ENCODE measurements around the gene RUSC1.

Gene RUSC1

DNA sequence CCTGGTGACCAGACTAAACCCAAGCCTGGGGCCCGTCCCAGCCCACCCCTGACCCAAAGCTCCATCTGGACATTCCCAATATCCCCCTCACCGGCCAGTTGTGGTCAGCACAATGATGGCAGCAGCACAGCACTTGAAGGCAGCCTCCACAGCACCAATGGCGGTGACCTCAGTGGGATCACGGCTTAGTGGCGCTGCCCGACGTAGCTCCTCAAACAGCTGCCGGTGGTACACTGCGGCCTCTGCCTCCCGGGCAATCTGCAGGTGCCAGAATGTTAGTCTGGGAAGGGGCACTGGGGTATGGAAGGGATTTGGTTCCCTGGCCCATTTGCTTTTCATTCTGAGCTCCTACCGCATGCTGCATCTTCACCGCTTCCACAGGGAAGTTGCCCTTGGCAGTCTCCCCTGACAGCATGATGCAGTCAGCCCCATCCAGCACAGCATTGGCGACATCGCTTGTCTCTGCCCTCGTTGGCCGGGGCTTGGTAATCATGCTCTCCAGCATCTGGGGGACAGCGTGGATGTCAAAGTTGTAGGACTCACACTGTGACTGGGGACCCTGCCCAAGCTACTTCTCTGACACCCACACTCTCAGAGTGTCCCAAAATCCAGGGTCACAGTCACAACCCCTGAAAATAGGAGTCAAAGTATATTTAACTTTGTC, 27.5 kb upstream of the RUSC1 start:
- H3K4me3 ChIP-seq (ENCODE audit: severe bottlenecking): no peak overlapping the region
- H3K4me1 ChIP-seq (ENCODE audit: insufficient read depth, poor library complexity, severe bottlenecking): no peaks in the 10 kb centered on the region
- no peak overlapping the region for H3K27ac ChIP-seq (ENCODE audit: poor library complexity, severe bottlenecking)
- no peaks in the 10 kb centered on the region for H3K36me3 ChIP-seq (ENCODE audit: low read depth)
- TF ChIP-seq CTCF (IDR thresholded peaks at IDR 0.05; ENCODE audit: poor library complexity, severe bottlenecking): no peak
- DNase-seq (ENCODE audit: low spot score) (no peak), ATAC-seq (ENCODE audit: low read depth) (no peak)
- H3K27me3 ChIP-seq (ENCODE audit: insufficient read depth, poor library complexity, severe bottlenecking): peaks cover 7% of the 10 kb centered on the region
- no peaks in the 10 kb centered on the region for H3K9me3 ChIP-seq (ENCODE audit: severe bottlenecking)

DNA sequence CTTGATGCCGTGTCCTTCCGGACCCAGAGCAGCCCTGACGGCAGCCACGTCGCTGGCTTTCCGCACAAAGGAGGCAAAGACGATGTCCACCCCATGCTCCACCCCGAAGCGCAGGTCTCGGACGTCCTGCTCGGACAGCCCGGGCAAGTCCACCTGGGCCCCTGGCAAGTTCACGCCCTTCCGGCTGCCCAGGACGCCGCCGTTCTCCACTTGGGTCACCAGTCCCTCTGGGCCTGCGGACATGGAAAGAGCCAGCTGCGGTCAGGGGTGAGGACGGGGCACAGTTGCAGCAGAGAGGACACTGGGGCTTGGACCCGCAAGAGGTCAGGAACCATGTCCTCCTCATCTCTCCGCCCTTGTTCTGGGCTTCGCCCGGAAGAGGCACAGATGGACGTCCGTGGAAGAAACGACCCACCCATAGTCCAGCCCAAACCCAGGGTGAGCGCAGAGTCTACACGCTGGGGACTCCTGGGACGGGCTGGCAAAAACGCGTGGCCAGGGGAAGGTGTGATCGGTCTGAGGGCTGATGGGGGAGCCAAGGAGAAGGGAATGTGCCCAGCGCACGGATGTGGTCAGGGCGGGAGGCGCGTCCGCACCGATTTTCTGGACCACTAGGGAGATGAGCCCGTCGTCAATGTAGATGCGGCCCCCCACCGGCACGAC, 26.0 kb upstream of the RUSC1 start:
- ATAC-seq (ENCODE audit: low read depth) (no peak), DNase-seq (ENCODE audit: low spot score) (no peak)
- H3K4me1 ChIP-seq (ENCODE audit: insufficient read depth, poor library complexity, severe bottlenecking): no peaks in the 10 kb centered on the region
- H3K36me3 ChIP-seq (ENCODE audit: low read depth): no peaks in the 10 kb centered on the region
- no peaks in the 10 kb centered on the region for H3K9me3 ChIP-seq (ENCODE audit: severe bottlenecking)
- H3K27ac ChIP-seq (ENCODE audit: poor library complexity, severe bottlenecking): no peak overlapping the region
- H3K4me3 ChIP-seq (ENCODE audit: severe bottlenecking): no peak overlapping the region
- no peak for TF ChIP-seq CTCF (IDR thresholded peaks at IDR 0.05; ENCODE audit: poor library complexity, severe bottlenecking)
- H3K27me3 ChIP-seq (ENCODE audit: insufficient read depth, poor library complexity, severe bottlenecking): peaks cover 7% of the 10 kb centered on the region

- no peak overlapping the region for H3K27ac ChIP-seq (ENCODE audit: poor library complexity, severe bottlenecking)
- H3K4me3 ChIP-seq (ENCODE audit: severe bottlenecking): no peak overlapping the region
- no peaks in the 10 kb centered on the region for H3K9me3 ChIP-seq (ENCODE audit: severe bottlenecking)
- no peaks in the 10 kb centered on the region for H3K36me3 ChIP-seq (ENCODE audit: low read depth)
- ATAC-seq (ENCODE audit: low read depth) (no peak; the same call in 2 of the 3 replicates), DNase-seq (ENCODE audit: low spot score) (no peak)
- no peak for TF ChIP-seq CTCF (IDR thresholded peaks at IDR 0.05; ENCODE audit: poor library complexity, severe bottlenecking)
- peaks cover 7% of the 10 kb centered on the region for H3K27me3 ChIP-seq (ENCODE audit: insufficient read depth, poor library complexity, severe bottlenecking)
- no peaks in the 10 kb centered on the region for H3K4me1 ChIP-seq (ENCODE audit: insufficient read depth, poor library complexity, severe bottlenecking)
Observed at GRCh38 chr1:155295183-155295941, 25.3 kb upstream of the RUSC1 start.

DNA sequence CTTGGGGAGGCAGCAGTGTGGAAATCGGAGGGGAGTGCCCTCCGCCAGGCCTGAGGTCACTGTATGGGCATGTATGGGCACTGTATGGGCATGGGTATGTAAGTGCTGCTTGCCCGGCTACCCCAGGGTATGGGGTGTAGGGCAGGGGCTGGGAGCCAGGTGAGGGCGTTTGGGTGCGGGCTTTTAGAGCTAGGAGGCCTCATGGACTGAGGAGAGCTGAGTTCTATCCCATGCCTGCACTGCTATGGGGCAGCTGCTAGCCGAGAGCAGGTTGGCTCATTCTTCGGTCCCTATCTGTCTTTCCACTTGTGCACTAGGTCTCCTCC, 24.8 kb upstream of the RUSC1 start:
- Histone ChIP-seq H3K4me3 (ENCODE audit: severe bottlenecking) (no peak overlapping the region), H3K9me3 (ENCODE audit: severe bottlenecking) (no peaks in the 10 kb centered on the region), H3K4me1 (ENCODE audit: insufficient read depth, poor library complexity, severe bottlenecking) (no peaks in the 10 kb centered on the region), H3K36me3 (ENCODE audit: low read depth) (no peaks in the 10 kb centered on the region), H3K27ac (ENCODE audit: poor library complexity, severe bottlenecking) (no peak overlapping the region), H3K27me3 (ENCODE audit: insufficient read depth, poor library complexity, severe bottlenecking) (peaks cover 7% of the 10 kb centered on the region)
- no peak for TF ChIP-seq CTCF (IDR thresholded peaks at IDR 0.05; ENCODE audit: poor library complexity, severe bottlenecking)
- ATAC-seq (ENCODE audit: low read depth): no peak; the same call in 2 of the 3 replicates
- DNase-seq (ENCODE audit: low spot score): no peak
